K562 (cell line): ENCODE results near the gene PTP4A2. TPM values are rescaled to one million over a fixed set of nuclear protein-coding genes. Genes with fewer than 3 reads are reported as not detected.

Experiments
- ARID1B ChIP-seq: fragments of 450-650 bp; IDR thresholded peaks from 2 replicates; pipeline ENCODE4 v1.6.1; 2016; ENCODE audit warnings: antibody characterized with exemption, mild to moderate bottlenecking, inconsistent platforms
- ASH1L ChIP-seq: fragments of 450-650 bp; IDR thresholded peaks from 2 replicates; pipeline ENCODE4 v1.6.1; 2018; ENCODE audit warnings: borderline replicate concordance, mild to moderate bottlenecking, low read depth; ENCODE audit not compliant: partially characterized antibody
- BMI1 ChIP-seq: fragments of 150-350 bp; IDR thresholded peaks from 2 replicates; pipeline ENCODE4 v1.6.1; 2014; ENCODE audit warnings: low read length
- ERF ChIP-seq: fragments of 450-650 bp; formaldehyde crosslinking; IDR thresholded peaks from 2 replicates; pipeline ENCODE4 v1.4.0; 2020; ENCODE audit warnings: mild to moderate bottlenecking, mixed read lengths
- GTF2F1 ChIP-seq: IDR thresholded peaks from 2 replicates; pipeline ENCODE4 v1.6.1; 2011; ENCODE audit warnings: low read depth, low read length, improper control_type of control experiment
- KDM2B ChIP-seq: fragments of 250-450 bp; sonication (Bioruptor Pico); IDR thresholded peaks from 2 replicates; pipeline ENCODE4 v1.8.0; 2021; ENCODE audit warnings: mild to moderate bottlenecking, moderate library complexity
- KDM4B ChIP-seq, 2 experiments: fragments of 450-650 bp in 1 of 2; sonication (generic) in 1 of 2; IDR thresholded peaks; 2 replicates each; pipeline ENCODE4 v1.6.1; 2016 to 2017; ENCODE audit warnings: borderline replicate concordance in 2 of 2, antibody characterized with exemption in 1 of 2, low read depth in 1 of 2, mild to moderate bottlenecking in 1 of 2
- NCOR1 ChIP-seq: fragments of 450-650 bp; IDR thresholded peaks from 2 replicates; pipeline ENCODE4 v1.6.1; 2016; ENCODE audit warnings: mild to moderate bottlenecking, moderate library complexity
- RAD51 ChIP-seq: fragments of 450-650 bp; IDR thresholded peaks from 2 replicates; pipeline ENCODE4 v1.7.1; 2016; ENCODE audit warnings: low read depth, mild to moderate bottlenecking, borderline replicate concordance
- ZKSCAN1 ChIP-seq: fragments of 150-350 bp; IDR thresholded peaks from 2 replicates; pipeline ENCODE4 v1.6.1; 2016; ENCODE audit warnings: low read depth, low read length
- polyA plus RNA-seq, 8 experiments: library from polyadenylated mRNA; depleted of rRNA in 4 of 8; stranded (reverse) in 5 of 8; unstranded in 3 of 8; fragments of >200 nt; fragmentation: Nextera tagmentation in 2 of 8; fragmentation: Illumina TruSeq in 1 of 8; extraction: Ambion mirVana in 2 of 8; extraction: Trizol in 1 of 8; gene quantifications; 2 replicates each; pipeline versions ENCODE4 v1.2.1 to v1.2.3, GENCODE V29; 2011 to 2014; ENCODE audit warnings: inconsistent platforms in 1 of 8, missing spikeins in 1 of 8
- total RNA-seq, 7 experiments: library from RNA; depleted of rRNA in 6 of 7; stranded (reverse); fragments of >200 nt in 6 of 7; fragmentation: Illumina TruSeq in 2 of 7; extraction: Trizol in 2 of 7; gene quantifications; 2 replicates each; pipeline versions ENCODE4 v1.2.1 to v1.2.3, GENCODE V29; 2011 to 2021; ENCODE audit warnings: low replicate concordance in 1 of 7
- TF ChIP-seq, protein P1 (sequence below): fragments of 250-450 bp; sonication (Bioruptor Pico); IDR thresholded peaks from 2 replicates; pipeline ENCODE4 v1.8.0; 2022; ENCODE audit warnings: inconsistent platforms, mild to moderate bottlenecking, moderate library complexity, borderline replicate concordance
- TF ChIP-seq, protein P2 (sequence below): IDR thresholded peaks from 3 replicates; pipeline ENCODE4 v1.6.1; 2011; ENCODE audit warnings: borderline replicate concordance, mild to moderate bottlenecking, moderate library complexity; ENCODE audit not compliant: insufficient read length; ENCODE audit errors: extremely low read depth
- TF ChIP-seq, protein P3 (sequence below), 2 experiments: fragments of 450-650 bp in 1 of 2; sonication (generic) in 1 of 2; formaldehyde crosslinking in 1 of 2; IDR thresholded peaks; 2 replicates each; pipeline versions ENCODE4 v1.7.1 to v1.9.0; 2016 to 2022; ENCODE audit warnings: inconsistent platforms in 1 of 2, mild to moderate bottlenecking in 1 of 2, missing genetic modification reagents in 1 of 2

Gene PTP4A2
- total and polyA plus RNA-seq, 9 of the 15 experiments (the other 6 are each of a cell fraction or from before 2014, with no cell fraction given) = 197 to 870 (median 480) TPM

DNA sequence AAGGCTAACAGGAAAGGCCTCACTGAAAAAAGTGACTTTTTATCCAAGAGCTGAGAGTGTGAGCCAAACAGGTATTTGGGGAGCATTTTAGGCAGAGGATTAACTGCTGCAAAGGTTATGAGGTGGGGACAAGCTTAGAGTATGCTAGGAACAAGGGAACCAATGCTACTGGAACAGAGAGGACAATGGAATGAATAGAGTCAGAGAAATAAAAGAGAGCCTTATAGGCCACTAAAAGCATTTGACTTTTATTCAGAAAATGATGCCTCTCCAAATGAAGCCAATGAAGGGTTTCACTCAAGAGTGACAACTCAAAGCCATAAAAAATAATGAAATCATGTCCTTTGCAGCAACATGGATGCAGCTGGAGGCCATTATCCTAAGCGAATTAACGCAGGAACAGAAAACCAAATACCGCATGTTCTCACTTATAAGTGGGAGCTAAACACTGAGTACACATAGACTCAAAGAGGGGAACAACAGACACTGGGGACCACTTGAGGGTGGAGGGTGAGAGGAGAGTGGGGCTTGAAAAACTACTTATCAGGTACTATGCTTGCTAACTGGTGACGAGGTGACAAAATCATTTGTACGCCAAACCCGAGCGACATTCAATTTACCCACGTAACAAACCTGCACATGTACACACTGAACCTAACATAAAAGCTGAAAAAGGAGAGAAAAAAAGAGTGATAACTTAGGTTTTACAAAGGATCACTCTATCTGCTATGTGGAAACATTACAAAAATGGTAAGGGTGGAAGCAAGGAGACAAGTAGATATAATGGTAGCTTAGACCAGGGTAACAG lies 11.1 kb downstream of the PTP4A2 start (continued):
- TF ChIP-seq, protein P1, sequence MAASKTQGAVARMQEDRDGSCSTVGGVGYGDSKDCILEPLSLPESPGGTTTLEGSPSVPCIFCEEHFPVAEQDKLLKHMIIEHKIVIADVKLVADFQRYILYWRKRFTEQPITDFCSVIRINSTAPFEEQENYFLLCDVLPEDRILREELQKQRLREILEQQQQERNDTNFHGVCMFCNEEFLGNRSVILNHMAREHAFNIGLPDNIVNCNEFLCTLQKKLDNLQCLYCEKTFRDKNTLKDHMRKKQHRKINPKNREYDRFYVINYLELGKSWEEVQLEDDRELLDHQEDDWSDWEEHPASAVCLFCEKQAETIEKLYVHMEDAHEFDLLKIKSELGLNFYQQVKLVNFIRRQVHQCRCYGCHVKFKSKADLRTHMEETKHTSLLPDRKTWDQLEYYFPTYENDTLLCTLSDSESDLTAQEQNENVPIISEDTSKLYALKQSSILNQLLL (CRISPR knock-in tag) = no peak
- no peak for TF ChIP-seq ZKSCAN1
- no peak for TF ChIP-seq NCOR1
- TF ChIP-seq KDM4B (IDR thresholded peaks at IDR 0.05; ENCODE audit: borderline replicate concordance in 2 of 2, low read depth in 1 of 2) = no peak
- peak; percentile 70 for TF ChIP-seq ARID1B
- no peak for TF ChIP-seq ASH1L
- no peak for TF ChIP-seq GTF2F1
- no peak for TF ChIP-seq BMI1
- TF ChIP-seq ERF (CRISPR knock-in tag) = no peak
- TF ChIP-seq, protein P2, sequence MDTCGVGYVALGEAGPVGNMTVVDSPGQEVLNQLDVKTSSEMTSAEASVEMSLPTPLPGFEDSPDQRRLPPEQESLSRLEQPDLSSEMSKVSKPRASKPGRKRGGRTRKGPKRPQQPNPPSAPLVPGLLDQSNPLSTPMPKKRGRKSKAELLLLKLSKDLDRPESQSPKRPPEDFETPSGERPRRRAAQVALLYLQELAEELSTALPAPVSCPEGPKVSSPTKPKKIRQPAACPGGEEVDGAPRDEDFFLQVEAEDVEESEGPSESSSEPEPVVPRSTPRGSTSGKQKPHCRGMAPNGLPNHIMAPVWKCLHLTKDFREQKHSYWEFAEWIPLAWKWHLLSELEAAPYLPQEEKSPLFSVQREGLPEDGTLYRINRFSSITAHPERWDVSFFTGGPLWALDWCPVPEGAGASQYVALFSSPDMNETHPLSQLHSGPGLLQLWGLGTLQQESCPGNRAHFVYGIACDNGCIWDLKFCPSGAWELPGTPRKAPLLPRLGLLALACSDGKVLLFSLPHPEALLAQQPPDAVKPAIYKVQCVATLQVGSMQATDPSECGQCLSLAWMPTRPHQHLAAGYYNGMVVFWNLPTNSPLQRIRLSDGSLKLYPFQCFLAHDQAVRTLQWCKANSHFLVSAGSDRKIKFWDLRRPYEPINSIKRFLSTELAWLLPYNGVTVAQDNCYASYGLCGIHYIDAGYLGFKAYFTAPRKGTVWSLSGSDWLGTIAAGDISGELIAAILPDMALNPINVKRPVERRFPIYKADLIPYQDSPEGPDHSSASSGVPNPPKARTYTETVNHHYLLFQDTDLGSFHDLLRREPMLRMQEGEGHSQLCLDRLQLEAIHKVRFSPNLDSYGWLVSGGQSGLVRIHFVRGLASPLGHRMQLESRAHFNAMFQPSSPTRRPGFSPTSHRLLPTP = no peak
- TF ChIP-seq, protein P3, sequence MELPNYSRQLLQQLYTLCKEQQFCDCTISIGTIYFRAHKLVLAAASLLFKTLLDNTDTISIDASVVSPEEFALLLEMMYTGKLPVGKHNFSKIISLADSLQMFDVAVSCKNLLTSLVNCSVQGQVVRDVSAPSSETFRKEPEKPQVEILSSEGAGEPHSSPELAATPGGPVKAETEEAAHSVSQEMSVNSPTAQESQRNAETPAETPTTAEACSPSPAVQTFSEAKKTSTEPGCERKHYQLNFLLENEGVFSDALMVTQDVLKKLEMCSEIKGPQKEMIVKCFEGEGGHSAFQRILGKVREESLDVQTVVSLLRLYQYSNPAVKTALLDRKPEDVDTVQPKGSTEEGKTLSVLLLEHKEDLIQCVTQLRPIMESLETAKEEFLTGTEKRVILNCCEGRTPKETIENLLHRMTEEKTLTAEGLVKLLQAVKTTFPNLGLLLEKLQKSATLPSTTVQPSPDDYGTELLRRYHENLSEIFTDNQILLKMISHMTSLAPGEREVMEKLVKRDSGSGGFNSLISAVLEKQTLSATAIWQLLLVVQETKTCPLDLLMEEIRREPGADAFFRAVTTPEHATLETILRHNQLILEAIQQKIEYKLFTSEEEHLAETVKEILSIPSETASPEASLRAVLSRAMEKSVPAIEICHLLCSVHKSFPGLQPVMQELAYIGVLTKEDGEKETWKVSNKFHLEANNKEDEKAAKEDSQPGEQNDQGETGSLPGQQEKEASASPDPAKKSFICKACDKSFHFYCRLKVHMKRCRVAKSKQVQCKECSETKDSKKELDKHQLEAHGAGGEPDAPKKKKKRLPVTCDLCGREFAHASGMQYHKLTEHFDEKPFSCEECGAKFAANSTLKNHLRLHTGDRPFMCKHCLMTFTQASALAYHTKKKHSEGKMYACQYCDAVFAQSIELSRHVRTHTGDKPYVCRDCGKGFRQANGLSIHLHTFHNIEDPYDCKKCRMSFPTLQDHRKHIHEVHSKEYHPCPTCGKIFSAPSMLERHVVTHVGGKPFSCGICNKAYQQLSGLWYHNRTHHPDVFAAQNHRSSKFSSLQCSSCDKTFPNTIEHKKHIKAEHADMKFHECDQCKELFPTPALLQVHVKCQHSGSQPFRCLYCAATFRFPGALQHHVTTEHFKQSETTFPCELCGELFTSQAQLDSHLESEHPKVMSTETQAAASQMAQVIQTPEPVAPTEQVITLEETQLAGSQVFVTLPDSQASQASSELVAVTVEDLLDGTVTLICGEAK (IDR thresholded peaks at IDR 0.05) = 0 out of 2 replicates have a peak, but pooled peaks have one; percentile 29
- TF ChIP-seq, protein P3 (CRISPR knock-in tag; IDR thresholded peaks at IDR 0.05) = no peak
- TF ChIP-seq RAD51 = no peak
- TF ChIP-seq KDM2B = no peak
